ENCODE measurements around the gene XYLT1.

DNA sequence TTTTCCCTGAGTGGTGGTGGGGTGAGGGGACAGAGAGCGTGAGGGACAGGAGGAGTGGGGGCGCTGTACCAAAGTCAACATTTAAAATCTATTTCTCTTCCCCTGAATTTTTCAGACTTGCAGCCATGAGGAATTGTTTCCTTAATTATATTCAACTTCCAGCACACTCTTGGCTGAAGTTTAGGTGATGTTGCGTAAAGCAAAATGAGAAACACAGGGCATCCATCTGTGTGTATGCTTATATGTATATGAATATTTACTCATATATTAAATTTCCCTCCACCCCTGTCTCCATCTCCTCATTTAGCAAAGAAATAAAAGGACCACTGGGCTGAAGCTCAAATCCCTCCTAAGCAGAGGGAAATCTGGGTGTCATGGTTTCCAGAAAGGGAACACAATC lies 218.1 kb downstream of the XYLT1 start:
- TF ChIP-seq RFX5 (IDR thresholded peaks at IDR 0.05; ENCODE audit: low read depth, low read length) (no peak), MXI1 (IDR thresholded peaks at IDR 0.05; ENCODE audit: borderline replicate concordance, low read depth, low read length) (no peak), POLR2A (IDR thresholded peaks at IDR 0.05; ENCODE audit: low read depth, low read length) (no peak), RCOR1 (IDR thresholded peaks at IDR 0.05; ENCODE audit: insufficient replicate concordance, low read length) (no peak), CEBPB (IDR thresholded peaks at IDR 0.05; ENCODE audit: low read depth, low read length) (no peak), CHD1 (IDR thresholded peaks at IDR 0.05; ENCODE audit: low read depth, low read length) (no peak), SMC3 (IDR thresholded peaks at IDR 0.05; ENCODE audit: low read depth, low read length) (no peak), FOS (IDR thresholded peaks at IDR 0.05; ENCODE audit: low read depth, low read length) (no peak), USF2 (IDR thresholded peaks at IDR 0.05; ENCODE audit: low read depth, low read length) (no peak), BHLHE40 (IDR thresholded peaks at IDR 0.05; ENCODE audit: low read depth, low read length) (no peak), NFE2L2 (IDR thresholded peaks at IDR 0.05; ENCODE audit: low read depth, low read length) (no peak)
- TF ChIP-seq, protein P1, sequence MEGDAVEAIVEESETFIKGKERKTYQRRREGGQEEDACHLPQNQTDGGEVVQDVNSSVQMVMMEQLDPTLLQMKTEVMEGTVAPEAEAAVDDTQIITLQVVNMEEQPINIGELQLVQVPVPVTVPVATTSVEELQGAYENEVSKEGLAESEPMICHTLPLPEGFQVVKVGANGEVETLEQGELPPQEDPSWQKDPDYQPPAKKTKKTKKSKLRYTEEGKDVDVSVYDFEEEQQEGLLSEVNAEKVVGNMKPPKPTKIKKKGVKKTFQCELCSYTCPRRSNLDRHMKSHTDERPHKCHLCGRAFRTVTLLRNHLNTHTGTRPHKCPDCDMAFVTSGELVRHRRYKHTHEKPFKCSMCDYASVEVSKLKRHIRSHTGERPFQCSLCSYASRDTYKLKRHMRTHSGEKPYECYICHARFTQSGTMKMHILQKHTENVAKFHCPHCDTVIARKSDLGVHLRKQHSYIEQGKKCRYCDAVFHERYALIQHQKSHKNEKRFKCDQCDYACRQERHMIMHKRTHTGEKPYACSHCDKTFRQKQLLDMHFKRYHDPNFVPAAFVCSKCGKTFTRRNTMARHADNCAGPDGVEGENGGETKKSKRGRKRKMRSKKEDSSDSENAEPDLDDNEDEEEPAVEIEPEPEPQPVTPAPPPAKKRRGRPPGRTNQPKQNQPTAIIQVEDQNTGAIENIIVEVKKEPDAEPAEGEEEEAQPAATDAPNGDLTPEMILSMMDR (conservative IDR thresholded peaks at IDR 0.05; ENCODE audit: low read depth, low read length): no peak
